Heart right ventricle (tissue), 16 donors: Measurements from ENCODE around the gene FOSL1. TPM values are rescaled to one million over a fixed set of nuclear protein-coding genes. Genes with fewer than 3 reads are reported as not detected.

Experiments used
- ATAC-seq, 8 donors: fragments of 200-7000 bp; cut with Tn5 transposase; one replicate each; pipeline ENCODE4 v1.9.1; 2020; ENCODE audit warnings: mild to moderate bottlenecking in 8 of 8, moderate library complexity in 8 of 8, moderate number of reproducible peaks in 1 of 8
- DNase-seq, 2 donors: peaks; one replicate each; pipeline ENCODE4 v3.0.0-alpha.2; 2020
- H3K27ac ChIP-seq, 10 donors: fragments of 200-600 bp; sonication (generic) in 2 of 10; one replicate each; pipeline versions ENCODE4 v1.5.0 to v1.8.0; 2020 to 2022; ENCODE audit warnings: mild to moderate bottlenecking in 3 of 10
- H3K27me3 ChIP-seq, 7 donors: fragments of 200-600 bp; one replicate each; pipeline ENCODE4 v1.8.0; 2021 to 2022; ENCODE audit warnings: mild to moderate bottlenecking in 2 of 7
- H3K36me3 ChIP-seq, 9 donors: fragments of 200-600 bp; sonication (generic) in 1 of 9; one replicate each; pipeline versions ENCODE4 v1.5.0 to v1.8.0; 2020 to 2022; ENCODE audit warnings: mild to moderate bottlenecking in 2 of 9
- H3K4me1 ChIP-seq, 9 donors: fragments of 200-600 bp; sonication (generic) in 1 of 9; one replicate each; pipeline versions ENCODE4 v1.5.0 to v1.8.0; 2020 to 2022; ENCODE audit warnings: mild to moderate bottlenecking in 4 of 9
- H3K4me3 ChIP-seq, 10 donors: fragments of 200-600 bp; sonication (generic) in 2 of 10; one replicate each; pipeline versions ENCODE4 v1.5.0 to v1.8.0; 2020 to 2022; ENCODE audit warnings: mild to moderate bottlenecking in 7 of 10, moderate library complexity in 2 of 10
- H3K9me3 ChIP-seq, 11 donors: fragments of 200-600 bp in 10 of 11; sonication (generic) in 2 of 11; one replicate each; pipeline versions ENCODE4 v1.5.0 to v1.8.0; 2013 to 2022; ENCODE audit warnings: mild to moderate bottlenecking in 2 of 11, control low read depth in 1 of 11, moderate library complexity in 1 of 11
- WGBS, 2 donors: extraction: QIAGEN DNeasy Blood & Tissue Kit; methylation state at CpG; one replicate each; pipeline ENCODE4 v1.1.7; 2013; ENCODE audit warnings: inconsistent platforms in 1 of 2; 5-methylcytosine and 5-hydroxymethylcytosine counted together
- intact Hi-C, 10 donors: fragments of 100-400 bp; cut with DNase I; formaldehyde crosslinking; loops; one replicate each; pipeline versions ENCODE4 v1.11.1 to v1.14.2; 2022
- polyA plus RNA-seq, 2 donors: library from polyadenylated mRNA; stranded (reverse); fragments of 200-250 nt; gene quantifications; one replicate each; pipeline ENCODE4 v1.2.3, GENCODE V29; 2013
- total RNA-seq, 10 donors: library from RNA; stranded (reverse); fragmentation: NEBNext Ultra II Directional in 3 of 10; extraction: Animal tissue kit (Norgen Biotek cat#: 25700) in 3 of 10; gene quantifications; one replicate each; pipeline versions ENCODE4 v1.2.1 to v1.2.4, GENCODE V29; 2021 to 2023
- TF ChIP-seq, protein P1 (sequence below), 9 donors: fragments of 200-600 bp; sonication (generic) in 2 of 9; IDR thresholded peaks; one replicate each; pipeline versions ENCODE4 v1.5.0 to v1.8.0; 2021 to 2022; ENCODE audit warnings: antibody characterized with exemption in 9 of 9, mild to moderate bottlenecking in 5 of 9, moderate library complexity in 1 of 9
- donor health status: Arrhythmogenic right ventricular cardiomyopathy.
- donor health status: ischemic (EF 13 %, LVEDD 7.1; RV severe dilation, severe dysfunction).
- donor health status: healthy with polysubstance abuse.
- donor health status: DM: no; HTN: yes; CAD: no.
- donor health status: DM: no; HTN: no; CAD: no.
- donor health status: ischemic (EF 25% LVEDD 6.9; RV normal size, moderate dysfunction).
- donor health status: ischemic (EF 25% LVEDD 5.7; RV mildly dilated, moderate dysfunction).
- donor health status: healthy.
- donor health status: DM: yes; HTN: yes; CAD: no.
- donor health status: Ischemic cardiomyopathy.
- donor health status: ischemic (EF 35%, LVEDD 5.7; RV mildly dilated, moderate dysfunction).
- donor health status: nonischemic (EF 11% LVEDD 7.7; RV severe dilation, severe dysfunction).
- donor health status: DM: yes; HTN: yes; CAD: no.
- donor health status: PGD.
- donor health status: ischemic (EF 29% LVEDD 5.4; RV normal size, mild dysfunction).
- donor health status: nonischemic (EF 23%, LVEDD 6.1; RV moderate dilation, normal function).

FOSL1 gene
- total and polyA plus RNA-seq, 12 donors: 0.31 to 32.8 (median 2.8) TPM; not detected in 2

DNA sequence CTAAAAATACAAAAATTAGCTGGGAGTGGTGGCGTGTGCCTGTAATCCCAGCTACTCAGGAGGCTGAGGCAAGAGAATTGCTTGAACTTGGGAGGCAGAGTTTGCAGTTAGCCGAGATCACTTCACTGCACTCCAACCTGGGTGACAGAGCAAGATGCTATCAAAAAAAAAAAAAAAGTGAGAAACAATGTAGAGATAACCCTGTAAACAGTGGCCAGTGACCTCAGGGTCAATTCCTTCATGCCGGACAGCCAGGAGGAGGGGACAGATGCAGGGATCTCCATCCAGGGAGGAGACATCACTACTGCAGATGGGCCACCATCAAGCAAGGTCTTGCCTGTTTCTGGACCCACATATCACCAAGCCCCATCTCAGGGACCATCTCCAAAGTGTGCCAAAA lies 52.4 kb downstream of the FOSL1 start:
- DNase-seq: no peak
- no peak for ATAC-seq
- peaks cover 0 to 10% (median 3%) of the 10 kb centered on the region in 11 donors for H3K9me3 ChIP-seq
- peaks cover 0 to 4% (median 0%) of the 10 kb centered on the region in 9 donors for H3K4me1 ChIP-seq
- TF ChIP-seq, protein P1, sequence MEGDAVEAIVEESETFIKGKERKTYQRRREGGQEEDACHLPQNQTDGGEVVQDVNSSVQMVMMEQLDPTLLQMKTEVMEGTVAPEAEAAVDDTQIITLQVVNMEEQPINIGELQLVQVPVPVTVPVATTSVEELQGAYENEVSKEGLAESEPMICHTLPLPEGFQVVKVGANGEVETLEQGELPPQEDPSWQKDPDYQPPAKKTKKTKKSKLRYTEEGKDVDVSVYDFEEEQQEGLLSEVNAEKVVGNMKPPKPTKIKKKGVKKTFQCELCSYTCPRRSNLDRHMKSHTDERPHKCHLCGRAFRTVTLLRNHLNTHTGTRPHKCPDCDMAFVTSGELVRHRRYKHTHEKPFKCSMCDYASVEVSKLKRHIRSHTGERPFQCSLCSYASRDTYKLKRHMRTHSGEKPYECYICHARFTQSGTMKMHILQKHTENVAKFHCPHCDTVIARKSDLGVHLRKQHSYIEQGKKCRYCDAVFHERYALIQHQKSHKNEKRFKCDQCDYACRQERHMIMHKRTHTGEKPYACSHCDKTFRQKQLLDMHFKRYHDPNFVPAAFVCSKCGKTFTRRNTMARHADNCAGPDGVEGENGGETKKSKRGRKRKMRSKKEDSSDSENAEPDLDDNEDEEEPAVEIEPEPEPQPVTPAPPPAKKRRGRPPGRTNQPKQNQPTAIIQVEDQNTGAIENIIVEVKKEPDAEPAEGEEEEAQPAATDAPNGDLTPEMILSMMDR (IDR thresholded peaks at IDR 0.05): no peak
- 82 to 86% methylated on average over 3 of the region's 3 CpGs for WGBS, 2 donors
- no peaks in the 10 kb centered on the region for H3K27me3 ChIP-seq
- H3K36me3 ChIP-seq: peaks cover 0 to 25% (median 16%) of the 10 kb centered on the region in 9 donors
- no peak overlapping the region for H3K4me3 ChIP-seq
- H3K27ac ChIP-seq: no peak overlapping the region
- intact Hi-C loops: no loop called here

- no peaks in the 10 kb centered on the region for H3K36me3 ChIP-seq
- no peaks in the 10 kb centered on the region for H3K9me3 ChIP-seq
- H3K4me3 ChIP-seq: no peak overlapping the region
- no peak overlapping the region for H3K27ac ChIP-seq
- H3K27me3 ChIP-seq: no peaks in the 10 kb centered on the region
- DNase-seq: no peak
- ATAC-seq: no peak
- TF ChIP-seq, protein P1 (IDR thresholded peaks at IDR 0.05): no peak
- 88 to 89% methylated on average over 10 of the region's 10 CpGs for WGBS, 2 donors
- intact Hi-C loops: no loop called here
- no peaks in the 10 kb centered on the region for H3K4me1 ChIP-seq
Measured at GRCh38 chr11:65844231-65844872, 55.8 kb downstream of the FOSL1 start.

DNA sequence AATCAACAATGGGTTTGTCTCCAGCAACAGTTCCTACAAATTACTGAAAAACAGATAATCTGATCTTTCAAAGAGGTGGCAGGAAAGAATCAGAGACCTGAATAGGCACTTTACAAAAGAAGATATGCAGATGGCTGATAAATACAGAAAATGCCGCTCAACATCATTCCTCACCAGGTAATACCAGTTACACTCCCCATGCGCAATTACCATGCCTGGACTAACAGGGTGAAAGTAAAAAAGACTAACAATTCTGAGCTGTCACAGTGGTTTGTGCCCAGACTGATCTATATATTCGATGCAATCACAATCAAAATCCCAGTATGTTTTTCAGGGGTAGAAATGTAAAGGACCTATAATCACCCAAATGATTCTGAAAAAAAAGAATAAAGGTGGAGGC lies 56.4 kb downstream of the FOSL1 start:
- H3K36me3 ChIP-seq: no peaks in the 10 kb centered on the region
- DNase-seq (no peak), ATAC-seq (no peak)
- no peaks in the 10 kb centered on the region for H3K4me1 ChIP-seq
- no peaks in the 10 kb centered on the region for H3K27me3 ChIP-seq
- TF ChIP-seq, protein P1 (IDR thresholded peaks at IDR 0.05): no peak
- H3K9me3 ChIP-seq: no peaks in the 10 kb centered on the region
- intact Hi-C loops: no loop called here
- no peak overlapping the region for H3K27ac ChIP-seq
- 93 to 97% methylated on average over 3 of the region's 3 CpGs for WGBS, 2 donors
- no peak overlapping the region for H3K4me3 ChIP-seq

DNA sequence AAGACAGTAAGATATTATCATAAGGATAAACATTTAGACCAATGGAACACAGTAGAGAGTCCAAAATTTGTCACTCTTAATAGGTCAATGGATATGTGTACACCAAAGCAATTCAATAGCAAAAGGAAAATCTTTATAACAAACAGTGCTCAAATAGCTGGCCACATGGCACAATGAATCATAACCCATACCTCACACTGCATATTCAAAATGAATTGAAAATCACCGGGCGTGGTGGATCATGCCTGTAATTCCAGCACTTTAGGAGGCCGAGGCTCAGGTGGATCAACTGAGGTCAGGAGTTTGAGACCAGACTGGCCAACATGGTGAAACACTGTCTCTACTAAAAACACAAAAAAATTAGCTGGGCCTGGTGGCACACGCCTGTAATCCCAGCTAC lies 58.0 kb downstream of the FOSL1 start:
- TF ChIP-seq, protein P1 (IDR thresholded peaks at IDR 0.05): no peak
- 97 to 98% methylated on average over 4 of the region's 4 CpGs for WGBS, 2 donors
- intact Hi-C loops: no loop called here
- DNase-seq (no peak), ATAC-seq (no peak)
- H3K27me3 ChIP-seq: no peaks in the 10 kb centered on the region
- H3K4me3 ChIP-seq: no peak overlapping the region
- H3K4me1 ChIP-seq: no peaks in the 10 kb centered on the region
- no peak overlapping the region for H3K27ac ChIP-seq
- H3K36me3 ChIP-seq: no peaks in the 10 kb centered on the region
- H3K9me3 ChIP-seq: no peaks in the 10 kb centered on the region

Other genes starting within 250 kb of the FOSL1 start
- 10 to 100 TPM; 30.7 to 55.2 (median 40.0) TPM for gene RELA, start 237.5 kb downstream of the FOSL1 start, total RNA-seq
- gene RELA, start 237.5 kb downstream of the FOSL1 start, polyA plus RNA-seq: 10 to 100 TPM; 28.9 to 38.3 TPM
- 10 to 100 TPM; 40.9 to 53.6 (median 44.0) TPM for gene KAT5, start 188.1 kb downstream of the FOSL1 start, total RNA-seq
- gene KAT5, start 188.1 kb downstream of the FOSL1 start, polyA plus RNA-seq: 10 to 100 TPM; 54.9 to 62.8 TPM
- 10 to 100 TPM; 34.1 to 75.6 (median 43.5) TPM for gene RNASEH2C, start 179.6 kb downstream of the FOSL1 start, total RNA-seq
- gene RNASEH2C, start 179.6 kb downstream of the FOSL1 start, polyA plus RNA-seq: 100 to 1,000 TPM in 1 of 2 donors, 10 to 100 TPM in 1; 60.3 to 123 TPM
- 10 to 100 TPM in 1 of 10 donors, 1 to 10 TPM in 9; 6.1 to 12.8 (median 7.4) TPM for gene AP5B1, start 119.4 kb downstream of the FOSL1 start, total RNA-seq
- 1 to 10 TPM; 5.0 to 5.1 TPM for gene AP5B1, start 119.4 kb downstream of the FOSL1 start, polyA plus RNA-seq
- not detected for gene OVOL1, start 113.3 kb downstream of the FOSL1 start, total RNA-seq
- gene OVOL1, start 113.3 kb downstream of the FOSL1 start, polyA plus RNA-seq: not detected
- gene SNX32, start 66.4 kb downstream of the FOSL1 start, total RNA-seq: under 1 TPM in 5 of 10 donors, not detected in 5; 0.13 to 0.32 (median 0.21) TPM
- under 1 TPM; 0.51 to 0.58 TPM for gene SNX32, start 66.4 kb downstream of the FOSL1 start, polyA plus RNA-seq
- 100 to 1,000 TPM; 281 to 672 (median 320) TPM for gene CFL1, start 42.2 kb downstream of the FOSL1 start, total RNA-seq
- gene CFL1, start 42.2 kb downstream of the FOSL1 start, polyA plus RNA-seq: 100 to 1,000 TPM; 159 to 962 TPM
- 10 to 100 TPM; 20.3 to 38.8 (median 27.0) TPM for gene MUS81, start 40.0 kb downstream of the FOSL1 start, total RNA-seq
- 100 to 1,000 TPM in 1 of 2 donors, 10 to 100 TPM in 1; 54.4 to 111 TPM for gene MUS81, start 40.0 kb downstream of the FOSL1 start, polyA plus RNA-seq
- 100 to 1,000 TPM in 3 of 10 donors, 10 to 100 TPM in 7; 79.4 to 112 (median 89.6) TPM for gene EFEMP2, start 27.6 kb downstream of the FOSL1 start, total RNA-seq
- 100 to 1,000 TPM in 1 of 2 donors, 10 to 100 TPM in 1; 54.8 to 133 TPM for gene EFEMP2, start 27.6 kb downstream of the FOSL1 start, polyA plus RNA-seq
- 1 to 10 TPM in 2 of 10 donors, under 1 TPM in 7, not detected in 1; 0.20 to 7.9 (median 0.55) TPM for gene CTSW, start 20.6 kb downstream of the FOSL1 start, total RNA-seq
- under 1 TPM; 0.17 to 0.88 TPM for gene CTSW, start 20.6 kb downstream of the FOSL1 start, polyA plus RNA-seq
- gene FIBP, start 11.9 kb downstream of the FOSL1 start, total RNA-seq: 10 to 100 TPM; 46.3 to 63.2 (median 49.9) TPM
- 10 to 100 TPM; 44.0 to 88.4 TPM for gene FIBP, start 11.9 kb downstream of the FOSL1 start, polyA plus RNA-seq
- gene CCDC85B, start 9.7 kb downstream of the FOSL1 start, total RNA-seq: 10 to 100 TPM; 22.1 to 48.9 (median 34.4) TPM
- 10 to 100 TPM; 66.3 to 69.4 TPM for gene CCDC85B, start 9.7 kb downstream of the FOSL1 start, polyA plus RNA-seq
- gene C11orf68, start 18.7 kb upstream of the FOSL1 start, total RNA-seq: 10 to 100 TPM; 35.7 to 49.2 (median 40.9) TPM
- gene C11orf68, start 18.7 kb upstream of the FOSL1 start, polyA plus RNA-seq: 10 to 100 TPM; 38.2 to 44.7 TPM
- gene DRAP1, start 19.0 kb upstream of the FOSL1 start, total RNA-seq: 100 to 1,000 TPM in 3 of 10 donors, 10 to 100 TPM in 7; 69.4 to 115 (median 93.8) TPM
- gene DRAP1, start 19.0 kb upstream of the FOSL1 start, polyA plus RNA-seq: 100 to 1,000 TPM; 177 to 210 TPM
- gene TSGA10IP, start 45.1 kb upstream of the FOSL1 start, total RNA-seq: not detected
- under 1 TPM in 1 of 2 donors, not detected in 1; 0.01 TPM for gene TSGA10IP, start 45.1 kb upstream of the FOSL1 start, polyA plus RNA-seq
- 10 to 100 TPM; 26.2 to 40.1 (median 32.5) TPM for gene SART1, start 61.3 kb upstream of the FOSL1 start, total RNA-seq
- gene SART1, start 61.3 kb upstream of the FOSL1 start, polyA plus RNA-seq: 100 to 1,000 TPM in 1 of 2 donors, 10 to 100 TPM in 1; 52.0 to 160 TPM
- gene EIF1AD, start 101.8 kb upstream of the FOSL1 start, total RNA-seq: 10 to 100 TPM; 15.1 to 25.3 (median 19.7) TPM
- 10 to 100 TPM; 18.3 to 30.0 TPM for gene EIF1AD, start 101.8 kb upstream of the FOSL1 start, polyA plus RNA-seq
- gene BANF1, start 102.1 kb upstream of the FOSL1 start, total RNA-seq: 100 to 1,000 TPM; 196 to 224 (median 212) TPM
- gene BANF1, start 102.1 kb upstream of the FOSL1 start, polyA plus RNA-seq: 100 to 1,000 TPM; 234 to 381 TPM
- under 1 TPM in 3 of 10 donors, not detected in 7; 0.35 to 0.69 (median 0.43) TPM for gene CST6, start 111.6 kb upstream of the FOSL1 start, total RNA-seq
- 1 to 10 TPM in 1 of 2 donors, under 1 TPM in 1; 0.44 to 2.6 TPM for gene CST6, start 111.6 kb upstream of the FOSL1 start, polyA plus RNA-seq
- gene CATSPER1, start 126.1 kb upstream of the FOSL1 start, total RNA-seq: 1 to 10 TPM in 1 of 10 donors, not detected in 9; 1.1 TPM
- under 1 TPM in 1 of 2 donors, not detected in 1; 0.17 TPM for gene CATSPER1, start 126.1 kb upstream of the FOSL1 start, polyA plus RNA-seq
- 1 to 10 TPM; 1.9 to 4.6 (median 2.5) TPM for gene GAL3ST3, start 148.8 kb upstream of the FOSL1 start, total RNA-seq
- 1 to 10 TPM in 1 of 2 donors, under 1 TPM in 1; 0.07 to 1.0 TPM for gene GAL3ST3, start 148.8 kb upstream of the FOSL1 start, polyA plus RNA-seq
- gene SF3B2, start 152.0 kb upstream of the FOSL1 start, total RNA-seq: 10 to 100 TPM; 62.0 to 89.8 (median 72.7) TPM
- gene SF3B2, start 152.0 kb upstream of the FOSL1 start, polyA plus RNA-seq: 10 to 100 TPM; 46.5 to 94.9 TPM
- 100 to 1,000 TPM in 4 of 10 donors, 10 to 100 TPM in 6; 50.0 to 121 (median 81.9) TPM for gene PACS1, start 169.9 kb upstream of the FOSL1 start, total RNA-seq
- gene PACS1, start 169.9 kb upstream of the FOSL1 start, polyA plus RNA-seq: 10 to 100 TPM; 24.1 to 28.2 TPM